HG02763 (cell line): ENCODE measurements around the gene SLC25A28.
A peak's percentile ranks its signal among the peaks of the same experiment; 100 is the strongest.

Experiments used
- ATAC-seq: cut with Tn5 transposase; IDR thresholded peaks from one replicate; pipeline ENCODE4 v1.9.1; 2021; ENCODE audit warnings: mild to moderate bottlenecking, moderate library complexity; ENCODE audit not compliant: unreplicated experiment

SLC25A28 gene, protein sequence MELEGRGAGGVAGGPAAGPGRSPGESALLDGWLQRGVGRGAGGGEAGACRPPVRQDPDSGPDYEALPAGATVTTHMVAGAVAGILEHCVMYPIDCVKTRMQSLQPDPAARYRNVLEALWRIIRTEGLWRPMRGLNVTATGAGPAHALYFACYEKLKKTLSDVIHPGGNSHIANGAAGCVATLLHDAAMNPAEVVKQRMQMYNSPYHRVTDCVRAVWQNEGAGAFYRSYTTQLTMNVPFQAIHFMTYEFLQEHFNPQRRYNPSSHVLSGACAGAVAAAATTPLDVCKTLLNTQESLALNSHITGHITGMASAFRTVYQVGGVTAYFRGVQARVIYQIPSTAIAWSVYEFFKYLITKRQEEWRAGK

DNA sequence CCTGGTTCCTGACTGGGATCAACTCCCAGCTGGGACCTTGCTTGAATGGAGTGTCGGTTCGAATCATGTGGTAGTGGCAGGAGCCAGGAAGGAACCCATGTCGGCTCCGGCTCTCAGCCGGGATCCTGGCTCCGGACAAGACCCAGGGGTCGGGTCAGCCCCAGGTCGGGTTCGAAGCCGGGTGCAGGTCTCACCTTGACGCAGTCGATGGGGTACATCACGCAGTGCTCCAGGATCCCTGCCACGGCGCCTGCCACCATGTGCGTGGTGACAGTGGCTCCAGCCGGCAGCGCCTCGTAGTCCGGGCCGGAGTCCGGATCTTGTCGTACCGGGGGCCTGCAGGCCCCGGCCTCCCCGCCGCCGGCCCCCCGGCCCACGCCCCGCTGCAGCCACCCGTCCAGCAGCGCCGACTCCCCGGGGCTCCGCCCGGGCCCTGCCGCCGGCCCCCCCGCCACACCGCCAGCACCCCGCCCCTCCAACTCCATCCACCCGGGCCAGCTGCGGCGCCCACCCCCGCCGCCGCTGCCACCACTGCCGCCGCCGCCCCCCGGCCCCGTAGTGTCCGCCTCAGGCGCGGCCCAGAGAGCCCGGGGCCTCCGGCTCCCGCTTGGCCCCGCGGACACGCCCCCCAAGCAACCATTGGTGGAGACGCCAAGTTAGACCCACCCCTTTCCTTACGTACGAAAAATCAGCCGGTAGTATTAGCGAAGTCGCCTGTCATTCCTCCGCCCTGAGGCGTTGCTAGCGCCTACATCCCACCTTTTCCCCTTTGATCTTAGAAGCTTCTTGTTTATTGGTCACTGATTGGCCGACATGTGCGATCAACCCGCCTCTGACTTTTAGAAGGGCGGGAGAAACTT, at the start of gene SLC25A28:
TSS of gene SLC25A28 (minus strand) at position 589 of the 860 bp plus-strand sequence. CDS start at position 485, 104 bp downstream.
- peak; percentile 78 for ATAC-seq

DNA sequence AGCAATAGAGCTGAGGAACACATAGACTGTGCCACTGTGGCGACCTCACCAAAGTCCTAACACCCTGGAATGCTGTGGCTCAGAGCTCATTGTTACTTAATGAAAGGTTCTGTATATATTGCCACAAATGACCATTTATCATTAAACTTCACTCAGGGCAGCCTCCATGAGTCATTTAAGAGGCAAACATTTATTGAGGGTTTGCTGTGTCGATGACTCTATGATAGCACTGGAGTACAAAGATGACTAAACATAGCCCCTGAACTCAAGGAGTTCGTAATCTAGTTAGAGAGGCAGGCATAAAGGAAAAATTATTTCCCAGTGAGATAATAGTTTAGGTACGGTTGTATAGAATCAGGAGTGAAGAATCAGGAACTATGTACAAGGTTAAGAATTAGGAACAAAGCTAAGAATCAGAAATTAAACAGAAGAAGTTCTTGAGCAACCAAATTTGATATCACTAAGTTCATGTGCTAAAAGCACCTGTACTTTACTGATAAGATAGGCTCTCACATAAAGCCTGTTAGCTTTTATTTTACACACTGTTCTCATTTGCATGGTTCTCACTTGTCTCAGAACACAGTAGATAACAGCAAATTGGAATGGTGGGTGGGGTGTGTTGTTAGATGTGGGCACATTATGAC, 47.0 kb upstream of the SLC25A28 start:
- ATAC-seq: no peak

DNA sequence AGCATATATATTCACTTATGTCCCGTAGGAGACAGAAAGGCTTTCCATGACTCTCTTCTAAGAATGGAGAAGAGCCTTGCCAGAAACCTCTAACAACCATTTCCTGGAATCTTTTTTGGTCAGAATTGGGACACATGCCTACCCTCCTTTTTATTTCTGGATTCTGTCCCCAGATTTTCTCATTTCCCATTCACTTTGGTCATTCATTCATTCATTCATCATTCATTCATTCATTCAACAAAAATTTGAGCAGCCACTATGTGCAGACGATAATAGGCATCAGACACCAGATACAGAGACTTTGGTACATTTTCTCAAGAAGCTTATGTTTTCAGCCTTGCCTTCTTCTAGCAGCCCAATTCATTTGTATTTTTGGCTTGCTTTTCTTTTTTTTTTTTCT, 45.1 kb upstream of the SLC25A28 start:
- no peak for ATAC-seq

DNA sequence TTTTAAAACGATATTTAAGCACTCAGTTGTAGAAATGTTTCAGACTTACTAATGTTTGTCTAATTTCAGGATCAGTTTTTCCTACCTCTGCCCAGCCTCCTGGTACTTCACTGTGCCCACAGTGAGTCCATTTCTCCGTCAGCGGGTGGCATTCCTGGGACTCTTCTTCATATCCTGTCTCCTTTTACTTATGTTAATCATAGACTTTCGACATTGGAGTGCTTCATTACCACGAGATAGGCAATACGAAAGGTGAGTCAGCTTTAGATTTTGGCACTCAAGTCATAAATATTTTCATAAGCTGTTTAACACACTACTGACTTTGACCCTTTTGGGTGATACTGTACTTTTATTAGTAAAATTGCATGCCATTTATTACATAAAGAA, 41.1 kb upstream of the SLC25A28 start:
- ATAC-seq: no peak

DNA sequence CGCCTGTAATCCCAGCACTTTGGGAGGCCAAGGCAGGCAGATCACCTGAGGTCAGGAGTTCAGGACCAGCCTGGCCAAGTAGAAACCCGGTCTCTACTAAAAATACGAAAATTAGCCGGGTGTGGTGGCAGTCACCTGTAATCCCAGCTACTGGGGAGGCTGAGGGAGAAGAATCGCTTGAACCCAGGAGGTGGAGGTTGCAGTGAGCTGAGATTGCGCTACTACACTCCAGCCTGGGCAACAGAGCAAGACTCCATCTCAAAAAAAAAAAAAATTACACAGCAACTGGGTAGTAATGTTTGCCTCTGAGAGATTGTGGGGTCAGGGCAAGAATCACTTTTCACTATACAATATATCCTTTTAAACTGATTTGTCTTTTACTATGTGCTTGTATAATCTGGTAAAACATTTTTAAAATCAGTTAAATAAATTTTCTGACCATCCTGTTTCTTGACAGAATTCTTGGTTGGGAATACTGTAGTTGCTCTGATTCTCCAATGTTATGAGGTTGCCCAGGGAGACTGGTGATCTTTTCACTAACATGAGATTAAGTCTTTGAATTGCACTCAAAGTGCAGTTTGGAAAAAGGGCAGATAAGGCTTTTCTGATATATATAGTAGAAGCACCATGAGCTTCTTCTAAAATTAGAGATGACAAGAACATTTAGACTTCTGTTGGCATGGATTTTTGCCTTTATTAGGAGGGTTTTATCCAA, 40.6 kb upstream of the SLC25A28 start:
- ATAC-seq: no peak

DNA sequence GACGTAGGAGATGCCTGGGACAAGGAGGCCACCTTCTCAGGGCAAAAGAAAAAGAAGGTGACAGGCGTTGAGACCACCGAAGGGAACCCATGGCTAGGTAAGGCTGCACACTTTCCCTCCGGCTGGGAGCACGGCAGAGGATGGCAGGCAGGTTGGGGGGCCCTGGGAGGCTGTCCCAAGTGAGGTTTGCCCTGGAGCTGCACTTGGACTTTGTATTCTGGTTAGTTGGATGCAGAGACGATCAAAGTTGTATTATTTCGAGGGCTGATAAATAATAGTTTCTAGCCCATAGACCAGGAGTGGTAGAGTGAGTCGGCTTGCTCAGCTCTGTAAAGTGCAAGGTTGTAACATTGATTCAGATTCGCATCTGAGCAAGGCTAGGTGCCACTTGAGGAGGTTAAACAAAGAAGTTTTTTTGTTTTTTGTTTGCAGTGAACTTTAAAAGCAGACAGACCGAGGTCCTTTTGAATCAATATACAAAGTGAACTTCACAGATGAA, 39.7 kb upstream of the SLC25A28 start:
- ATAC-seq: no peak

DNA sequence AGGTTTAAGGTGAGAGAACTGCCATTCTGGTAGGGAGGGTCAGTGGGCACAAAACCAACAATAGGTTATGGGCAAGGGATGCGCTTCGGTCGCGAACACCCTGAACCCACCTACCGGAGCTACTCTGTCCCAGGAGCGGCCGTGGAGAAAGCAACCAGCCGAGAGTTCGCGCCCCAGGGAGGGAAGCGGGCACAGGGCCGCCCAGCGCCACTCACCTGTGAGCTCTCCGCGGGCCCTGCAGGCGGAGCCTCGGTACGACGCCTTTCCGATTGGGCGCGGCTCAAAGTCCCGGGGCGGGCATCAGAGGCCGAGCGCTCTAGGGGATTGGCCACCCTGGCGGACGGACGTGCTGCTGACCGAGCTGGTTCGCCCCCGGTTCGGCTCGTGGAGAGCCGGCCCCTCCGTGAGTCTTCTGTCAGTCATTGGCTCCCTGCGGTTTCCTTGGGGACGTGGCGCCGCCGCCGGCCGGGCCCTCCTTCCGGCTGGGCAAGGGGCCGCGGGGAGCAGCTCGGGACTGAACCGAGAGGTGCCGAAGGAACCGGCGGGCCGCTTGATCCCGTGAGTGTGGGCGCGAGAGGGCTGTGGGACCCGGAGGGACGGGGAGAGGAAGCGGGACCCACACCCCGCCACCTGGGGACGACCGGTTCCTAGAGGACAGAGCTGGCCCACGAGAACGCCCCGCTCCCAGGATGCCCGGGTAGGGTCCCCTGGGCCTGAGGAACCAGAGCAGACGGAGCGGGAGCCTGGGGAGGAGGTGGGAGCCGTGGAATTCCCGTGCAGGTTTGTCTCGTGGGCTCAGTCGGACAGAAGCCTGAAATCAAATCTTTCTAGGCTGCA, 39.0 kb upstream of the SLC25A28 start, which contains the start of gene ENTPD7:
TSS of gene ENTPD7 (plus strand) at position 479 of the 837 bp plus-strand sequence. CDS start 448 bp downstream, outside the sequence.
- peak; percentile 99 for ATAC-seq

DNA sequence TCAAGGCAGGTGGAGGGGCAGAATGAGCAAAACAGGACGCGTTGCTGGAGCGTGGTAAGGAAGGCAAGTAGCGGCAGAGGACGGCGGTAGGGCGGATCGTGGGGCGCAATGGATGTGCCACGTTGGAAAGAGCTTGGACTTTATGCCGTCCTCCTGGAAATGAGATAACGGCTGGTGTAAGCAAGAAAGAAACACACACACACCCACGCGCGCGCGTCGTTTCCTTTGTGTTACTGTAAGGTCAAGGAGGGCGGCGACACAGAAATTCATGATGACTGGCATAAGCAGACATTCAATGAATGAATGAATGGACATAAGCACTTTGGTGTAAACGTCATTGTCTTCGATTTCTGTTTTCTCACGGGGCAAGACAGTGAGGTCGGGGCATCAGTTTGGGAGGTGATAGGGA, 38.4 kb upstream of the SLC25A28 start:
- no peak for ATAC-seq

DNA sequence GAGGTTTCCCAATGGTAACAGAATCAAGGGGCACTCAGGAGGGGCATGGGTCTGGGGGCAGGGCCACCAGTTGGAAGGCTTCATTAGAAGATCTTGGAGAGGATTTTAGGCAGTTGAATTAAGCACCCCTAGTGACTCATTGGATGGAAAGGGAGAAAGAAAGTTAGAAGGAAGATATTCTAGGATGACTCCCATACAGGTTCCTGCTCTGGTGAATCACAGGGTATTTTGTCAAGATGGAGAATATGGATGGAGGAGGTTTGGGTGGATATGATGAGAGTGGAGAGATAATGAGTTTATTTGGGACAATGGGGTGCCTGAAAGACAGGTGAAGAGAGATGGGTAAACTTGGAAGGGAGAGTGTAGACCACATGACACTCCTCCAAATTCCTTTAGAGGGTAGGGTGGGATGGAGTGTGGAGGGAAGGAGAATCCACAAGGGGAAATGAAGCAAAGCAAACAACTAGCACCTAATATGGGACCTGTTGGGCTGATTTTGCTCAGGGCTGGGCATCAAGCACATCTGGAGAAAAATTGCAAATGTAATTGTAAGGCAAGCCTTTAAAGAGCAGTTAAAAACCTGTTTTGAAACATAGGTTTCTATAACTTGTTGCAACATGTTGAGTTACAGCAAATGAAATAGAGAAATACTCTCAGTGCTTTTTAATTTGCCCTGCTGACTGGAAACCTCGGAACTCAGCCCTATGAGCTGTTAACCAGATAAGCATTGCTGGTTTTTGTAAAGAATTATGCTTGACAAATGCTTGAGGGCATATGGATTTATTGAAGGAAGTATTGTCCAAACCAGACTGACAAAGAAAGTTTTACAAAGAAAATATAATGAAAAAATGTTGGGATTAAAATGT, 36.2 kb upstream of the SLC25A28 start:
- ATAC-seq: no peak

DNA sequence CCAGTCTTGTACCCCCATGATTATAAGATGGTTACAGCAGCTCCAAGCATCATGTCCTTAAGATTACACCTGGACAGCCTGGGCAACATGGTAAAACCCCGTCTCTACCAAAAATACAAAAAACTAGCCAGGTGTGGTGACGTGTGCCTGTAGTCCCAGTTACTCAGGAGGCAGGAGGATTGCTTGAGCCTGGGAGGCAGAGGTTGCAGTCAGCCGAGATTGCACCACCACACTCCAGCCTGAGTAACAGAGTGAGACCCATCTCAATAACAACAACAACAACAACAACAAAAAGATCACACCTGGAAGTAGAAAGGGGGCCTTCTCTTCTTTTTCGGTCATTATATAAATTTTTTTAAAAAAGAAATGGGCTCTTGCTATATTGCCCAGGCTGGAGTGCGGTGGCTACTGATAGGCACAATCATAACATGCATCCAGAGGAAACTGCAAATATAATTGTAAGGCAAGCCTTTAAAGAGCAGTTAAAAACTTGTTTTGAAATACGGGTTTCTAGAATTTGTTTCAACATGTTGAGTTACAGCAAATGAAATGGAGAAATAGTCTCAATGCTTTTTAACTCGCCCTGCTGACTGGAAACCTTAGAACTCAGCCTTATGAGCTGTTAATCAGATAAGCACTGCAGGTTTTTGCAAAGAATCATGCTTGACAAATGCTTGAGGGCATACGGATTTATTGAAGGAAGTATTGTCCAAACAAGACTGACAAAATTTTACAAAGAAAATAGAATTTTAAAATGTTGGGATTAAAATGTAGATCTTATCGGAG, 34.3 kb upstream of the SLC25A28 start:
- ATAC-seq: no peak

DNA sequence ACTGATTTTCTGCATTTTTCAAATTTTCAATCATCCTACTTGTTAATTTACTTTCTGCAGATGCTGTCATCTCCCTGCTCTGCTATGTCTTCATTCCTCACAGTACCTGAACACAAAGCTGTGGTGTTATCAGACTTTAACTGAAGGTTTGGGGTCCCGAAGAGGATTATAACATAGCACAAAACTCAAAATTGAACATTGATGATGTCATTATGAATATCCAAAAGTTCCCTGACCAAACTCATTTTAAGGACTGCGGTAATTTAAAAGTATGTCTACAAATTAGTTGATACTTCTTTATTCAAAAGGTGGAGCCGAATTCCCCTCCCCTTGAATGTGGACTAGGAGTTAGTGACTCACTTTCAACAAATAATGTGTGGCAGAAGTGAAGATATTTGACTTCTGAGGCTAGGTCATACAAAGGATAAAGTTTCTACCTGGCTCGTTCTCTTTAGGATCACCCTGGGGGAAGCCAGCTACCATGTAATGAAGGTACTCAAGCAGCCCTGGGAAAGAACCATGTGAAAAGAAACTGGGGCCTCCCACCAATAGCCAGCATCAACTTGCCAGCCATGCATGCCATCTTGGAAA, 32.7 kb upstream of the SLC25A28 start:
- ATAC-seq: no peak

DNA sequence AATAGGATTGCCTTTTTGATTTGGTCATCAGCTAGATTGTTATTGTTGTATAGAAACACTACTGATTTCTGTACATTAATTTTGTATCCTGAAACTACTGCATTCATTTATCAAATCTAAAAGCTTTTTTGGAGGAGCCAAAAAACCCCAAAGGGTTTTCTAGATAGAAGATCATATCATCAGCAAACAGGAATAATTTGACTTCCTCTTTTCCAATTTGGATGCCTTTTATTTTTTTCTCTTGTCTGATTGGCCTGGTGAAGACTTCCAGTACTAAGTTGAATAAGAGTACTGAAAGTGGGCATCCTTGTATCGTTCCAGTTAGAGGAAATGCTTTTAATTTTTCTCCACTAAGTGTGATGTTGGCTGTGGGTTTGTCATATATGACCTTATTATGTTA, 28.5 kb upstream of the SLC25A28 start:
- ATAC-seq: no peak

DNA sequence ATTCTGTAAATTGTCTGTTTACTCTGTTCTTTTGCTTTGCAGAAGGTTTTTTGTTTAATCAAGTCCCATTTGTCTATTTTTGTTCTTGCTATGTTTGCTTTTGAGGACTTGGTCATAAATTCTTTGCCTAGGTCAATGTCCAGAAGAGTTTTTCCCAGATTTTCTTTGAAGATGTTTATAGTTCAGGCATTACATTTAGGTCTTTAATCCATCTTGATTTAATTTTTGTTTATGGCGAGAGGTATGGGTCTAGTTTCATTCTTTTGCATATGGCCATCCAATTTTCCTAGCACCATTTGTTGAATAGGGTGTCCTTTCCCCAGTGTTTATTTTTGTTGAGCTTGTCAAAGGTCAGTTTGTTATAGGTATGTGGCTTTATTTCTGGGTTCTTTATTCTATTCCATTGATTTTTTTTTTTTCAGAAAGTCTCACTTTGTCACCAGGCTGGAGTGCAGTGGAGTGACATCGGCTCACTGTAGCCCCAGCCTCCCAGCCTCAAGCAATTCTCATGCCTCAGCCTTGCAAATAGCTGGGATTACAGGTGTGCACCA, 27.4 kb upstream of the SLC25A28 start:
- no peak for ATAC-seq

DNA sequence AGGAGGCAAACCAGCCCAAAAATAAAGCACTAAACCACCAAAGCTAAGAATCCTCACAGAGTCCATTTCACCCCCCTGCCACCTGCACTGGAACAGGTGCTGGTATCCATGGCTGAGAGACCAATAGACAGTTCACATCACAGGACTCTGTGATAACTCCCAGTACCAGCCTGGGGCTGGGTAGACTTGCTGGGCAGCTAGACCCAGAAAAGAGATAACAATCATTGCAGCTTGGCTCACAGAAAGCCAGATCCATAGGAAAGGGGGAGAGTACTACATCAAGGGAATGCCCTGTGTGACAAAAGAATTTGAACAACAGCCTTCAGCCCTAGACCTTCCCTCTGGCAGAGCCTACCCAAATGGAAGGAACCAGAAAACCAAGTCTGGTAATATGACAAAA, 13.6 kb upstream of the SLC25A28 start:
- no peak for ATAC-seq

DNA sequence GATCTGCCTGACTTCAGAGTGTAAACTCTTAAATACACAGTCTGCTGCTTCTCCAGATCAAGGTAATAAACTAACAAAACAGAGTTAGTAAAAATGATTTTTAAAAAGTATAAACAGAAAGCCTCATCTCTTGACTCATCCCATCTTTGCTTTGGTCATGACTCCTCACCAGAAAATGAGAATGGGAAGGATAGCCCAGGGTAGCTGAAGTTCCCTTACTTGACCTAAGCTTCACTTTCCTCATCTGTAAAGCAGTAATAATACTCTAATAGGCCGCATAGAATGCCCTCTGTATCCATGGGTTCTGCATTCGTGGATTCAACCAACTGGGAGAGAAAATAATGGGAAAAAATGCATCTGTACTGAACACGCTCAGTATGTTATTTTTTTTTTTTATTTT, 11.3 kb upstream of the SLC25A28 start:
- ATAC-seq: no peak

DNA sequence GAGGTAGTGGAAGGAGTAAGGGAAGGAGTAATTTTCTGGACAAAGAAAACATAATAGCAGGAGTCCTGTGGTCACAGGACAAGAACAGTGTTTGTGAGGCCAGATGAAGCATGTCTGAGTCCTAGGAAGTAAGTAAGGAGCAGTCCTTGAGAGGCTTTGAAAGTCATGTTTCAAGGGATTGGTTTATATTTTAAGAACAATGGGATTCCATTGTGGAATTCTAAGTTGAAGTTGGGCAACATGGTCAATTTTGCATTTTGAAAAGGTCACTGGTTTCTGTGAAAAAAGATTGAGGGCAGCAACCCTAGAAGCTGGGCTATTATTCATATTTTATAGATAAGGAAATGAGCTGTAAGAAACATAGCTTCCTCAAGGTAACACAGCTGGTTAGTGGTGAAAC, 10.8 kb upstream of the SLC25A28 start:
- ATAC-seq: no peak

DNA sequence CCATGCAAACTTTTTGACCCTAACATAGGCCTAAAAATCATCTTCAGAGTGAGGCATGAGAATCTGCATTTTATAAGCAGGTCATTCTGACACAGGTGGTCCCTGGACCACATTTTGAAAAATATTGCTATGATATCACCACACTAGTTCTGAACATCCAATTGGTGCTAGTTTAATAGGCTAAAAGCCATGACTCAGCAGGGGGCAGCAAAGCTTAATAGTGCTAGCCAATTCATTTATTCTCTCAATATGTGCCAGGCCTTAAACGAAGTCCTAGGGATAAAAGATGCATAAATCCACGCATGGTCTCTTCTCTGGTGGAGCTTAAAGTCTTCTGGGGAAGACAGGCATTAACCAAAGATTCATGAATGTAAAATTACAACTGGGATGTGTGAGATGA, 10.2 kb upstream of the SLC25A28 start:
- ATAC-seq: no peak
